ENCODE results near the gene TPBGL. TPM values are rescaled to one million over a fixed set of nuclear protein-coding genes. Genes with fewer than 3 reads are reported as not detected.

TPBGL gene
- total RNA-seq, 4 donors from 2014 or later: 0.29 to 2.8 (median 1.0) TPM; not detected in 1

- TF ChIP-seq POLR2A (IDR thresholded peaks at IDR 0.05) (peak in 1 of 2 donors; percentile 44), CTCF (IDR thresholded peaks at IDR 0.05) (peak; percentile 42 to 99 (median 98))
- peak; percentile 55 to 87 for DNase-seq
- H3K27me3 ChIP-seq: peaks cover 0 to 4% of the 10 kb centered on the region in 2 donors
- no peaks in the 10 kb centered on the region for H3K36me3 ChIP-seq
- H3K4me1 ChIP-seq: peaks cover 0 to 12% of the 10 kb centered on the region in 2 donors
- intact Hi-C loops (cut with DNase I; ENCODE audit: low total_unique reads): loop anchor here (5.0 to 10.0 kb wide), 2 partner anchors 99 to 306 kb away; no protein-coding TSS in a partner anchor
- H3K27ac ChIP-seq: no peak overlapping the region
- peak overlapping the region in 1 of 2 donors; percentile 40 for H3K4me3 ChIP-seq
- no peaks in the 10 kb centered on the region for H3K9me3 ChIP-seq
Observed at GRCh38 chr11:75241036-75241905, 697 bp downstream of the TPBGL start.

GRCh38 chr11:75241906-75242644 lies 1.5 kb downstream of the TPBGL start:
- Histone ChIP-seq H3K36me3 (no peaks in the 10 kb centered on the region), H3K4me1 (peaks cover 0 to 12% of the 10 kb centered on the region in 2 donors), H3K4me3 (peak overlapping the region in 1 of 2 donors; percentile 40), H3K27ac (no peak overlapping the region), H3K27me3 (peaks cover 0 to 4% of the 10 kb centered on the region in 2 donors), H3K9me3 (no peaks in the 10 kb centered on the region)
- DNase-seq: peak in 1 of 2 donors; percentile 11
- TF ChIP-seq CTCF (IDR thresholded peaks at IDR 0.05) (no peak), POLR2A (IDR thresholded peaks at IDR 0.05) (no peak)
- intact Hi-C loops (cut with DNase I; ENCODE audit: low total_unique reads): loop anchor here (5.0 to 10.0 kb wide), 2 partner anchors 100 to 307 kb away; no protein-coding TSS in a partner anchor

- Histone ChIP-seq H3K27me3 (peaks cover 0 to 4% of the 10 kb centered on the region in 2 donors), H3K4me3 (no peak overlapping the region), H3K36me3 (no peaks in the 10 kb centered on the region), H3K27ac (no peak overlapping the region), H3K4me1 (peaks cover 0 to 12% of the 10 kb centered on the region in 2 donors), H3K9me3 (no peaks in the 10 kb centered on the region)
- DNase-seq: peak in 1 of 2 donors; percentile 11
- intact Hi-C loops (cut with DNase I; ENCODE audit: low total_unique reads): loop anchor here (5.0 to 10.0 kb wide), 2 partner anchors 101 to 308 kb away; no protein-coding TSS in a partner anchor
- TF ChIP-seq CTCF (IDR thresholded peaks at IDR 0.05): no peak
- no peak for TF ChIP-seq POLR2A (IDR thresholded peaks at IDR 0.05)
Observed at GRCh38 chr11:75242722-75243600, 2.4 kb downstream of the TPBGL start.

- intact Hi-C loops (cut with DNase I; ENCODE audit: low total_unique reads): loop anchor here (5.0 to 10.0 kb wide), 2 partner anchors 102 to 309 kb away; no protein-coding TSS in a partner anchor
- Histone ChIP-seq H3K4me3 (no peak overlapping the region), H3K9me3 (no peaks in the 10 kb centered on the region), H3K27me3 (peaks cover 0 to 4% of the 10 kb centered on the region in 2 donors), H3K27ac (no peak overlapping the region), H3K36me3 (no peaks in the 10 kb centered on the region), H3K4me1 (peaks cover 0 to 12% of the 10 kb centered on the region in 2 donors)
- DNase-seq: peak in 1 of 2 donors; percentile 1
- TF ChIP-seq POLR2A (IDR thresholded peaks at IDR 0.05): no peak
- TF ChIP-seq CTCF (IDR thresholded peaks at IDR 0.05): no peak
Observed at GRCh38 chr11:75244052-75244814, 3.7 kb downstream of the TPBGL start.
